Parathyroid adenoma (tissue), 2 donors: ENCODE results near the gene SSR3.

Experiments used
- H2AFZ ChIP-seq: fragments of 300-600 bp; sonication (generic); one replicate; pipeline ENCODE4 v1.7.0; 2017; ENCODE audit warnings: antibody characterized with exemption, mild to moderate bottlenecking
- H3K27ac ChIP-seq: fragments of 300-600 bp; sonication (generic); one replicate; pipeline ENCODE4 v1.7.0; 2017
- H3K27me3 ChIP-seq: fragments of 300-600 bp; sonication (generic); one replicate; pipeline ENCODE4 v1.7.0; 2017; ENCODE audit warnings: low read length; ENCODE audit not compliant: control insufficient read depth, insufficient read depth
- H3K36me3 ChIP-seq: fragments of 300-600 bp; sonication (generic); one replicate; pipeline ENCODE4 v1.7.0; 2017; ENCODE audit warnings: low read length; ENCODE audit not compliant: control insufficient read depth, insufficient read depth
- H3K4me1 ChIP-seq: fragments of 300-600 bp; sonication (generic); one replicate; pipeline ENCODE4 v1.7.0; 2017; ENCODE audit warnings: control low read depth
- H3K4me2 ChIP-seq: fragments of 300-600 bp; sonication (generic); one replicate; pipeline ENCODE4 v1.7.0; 2017; ENCODE audit warnings: low read length
- H3K4me3 ChIP-seq: fragments of 300-600 bp; sonication (generic); one replicate; pipeline ENCODE4 v1.7.0; 2017; ENCODE audit warnings: low read depth, low read length
- H3K79me2 ChIP-seq: fragments of 300-600 bp; sonication (generic); one replicate; pipeline ENCODE4 v1.7.0; 2017; ENCODE audit warnings: control low read depth
- H3K9ac ChIP-seq: fragments of 300-600 bp; sonication (generic); one replicate; pipeline ENCODE4 v1.7.0; 2017; ENCODE audit warnings: mild to moderate bottlenecking
- H3K9me3 ChIP-seq: fragments of 300-600 bp; sonication (generic); one replicate; pipeline ENCODE4 v1.7.0; 2017; ENCODE audit warnings: low read length; ENCODE audit not compliant: control insufficient read depth
- CTCF ChIP-seq: fragments of 300-600 bp; sonication (generic); IDR thresholded peaks from one replicate; pipeline ENCODE4 v1.7.0; 2017; ENCODE audit warnings: antibody characterized with exemption, mild to moderate bottlenecking
- donor health status: primary hyperparathyroidism.

The SSR3 gene

GRCh38 chr3:156493887-156494286 is 61.0 kb downstream of the SSR3 start:
- no peak overlapping the region for H3K27ac ChIP-seq
- no peak overlapping the region for H3K4me2 ChIP-seq
- H2AFZ ChIP-seq, result no peak overlapping the region
- H3K9ac ChIP-seq, result no peak overlapping the region
- no peaks in the 10 kb centered on the region for H3K36me3 ChIP-seq
- H3K4me1 ChIP-seq, result no peaks in the 10 kb centered on the region
- H3K9me3 ChIP-seq, result no peaks in the 10 kb centered on the region
- no peaks in the 10 kb centered on the region for H3K79me2 ChIP-seq
- H3K27me3 ChIP-seq, result no peaks in the 10 kb centered on the region
- no peak overlapping the region for H3K4me3 ChIP-seq
- TF ChIP-seq CTCF, result no peak

- Histone ChIP-seq H3K4me3 (no peak overlapping the region), H3K4me2 (no peak overlapping the region), H3K27me3 (no peaks in the 10 kb centered on the region), H3K27ac (no peak overlapping the region), H3K9me3 (no peaks in the 10 kb centered on the region), H2AFZ (no peak overlapping the region), H3K4me1 (no peaks in the 10 kb centered on the region), H3K36me3 (no peaks in the 10 kb centered on the region), H3K9ac (no peak overlapping the region), H3K79me2 (no peaks in the 10 kb centered on the region)
- TF ChIP-seq CTCF, result no peak
Observed at GRCh38 chr3:156492801-156493261, 62.1 kb downstream of the SSR3 start.

GRCh38 chr3:156491192-156491591 is 63.7 kb downstream of the SSR3 start:
- Histone ChIP-seq H3K9ac (no peak overlapping the region), H3K4me3 (no peak overlapping the region), H3K27me3 (no peaks in the 10 kb centered on the region), H3K4me1 (no peaks in the 10 kb centered on the region), H3K79me2 (no peaks in the 10 kb centered on the region), H2AFZ (no peak overlapping the region), H3K36me3 (no peaks in the 10 kb centered on the region), H3K27ac (no peak overlapping the region), H3K9me3 (no peaks in the 10 kb centered on the region), H3K4me2 (no peak overlapping the region)
- no peak for TF ChIP-seq CTCF
